GM13976 (cell line): ENCODE measurements around the gene TIPARP.

ENCODE experiments used
- DNase-seq: peaks from one replicate; pipeline ENCODE4 v3.0.0; 2012; ENCODE audit warnings: low spot score
- in situ Hi-C: fragments of 300-500 bp; cut with MboI; formaldehyde crosslinking; loops from one replicate; pipeline ENCODE4 v1.12.0; 2022; ENCODE audit warnings: low sequenced_read_pairs, mixed read lengths, inconsistent platforms; ENCODE audit not compliant: unreplicated experiment
- TF ChIP-seq, protein P1 (sequence below): IDR thresholded peaks from 2 replicates; pipeline ENCODE4 v1.5.1; 2012; ENCODE audit warnings: borderline replicate concordance, mild to moderate bottlenecking; ENCODE audit not compliant: insufficient read depth; ENCODE audit errors: extremely low read depth, missing control alignments, control extremely low read depth

The TIPARP gene

DNA sequence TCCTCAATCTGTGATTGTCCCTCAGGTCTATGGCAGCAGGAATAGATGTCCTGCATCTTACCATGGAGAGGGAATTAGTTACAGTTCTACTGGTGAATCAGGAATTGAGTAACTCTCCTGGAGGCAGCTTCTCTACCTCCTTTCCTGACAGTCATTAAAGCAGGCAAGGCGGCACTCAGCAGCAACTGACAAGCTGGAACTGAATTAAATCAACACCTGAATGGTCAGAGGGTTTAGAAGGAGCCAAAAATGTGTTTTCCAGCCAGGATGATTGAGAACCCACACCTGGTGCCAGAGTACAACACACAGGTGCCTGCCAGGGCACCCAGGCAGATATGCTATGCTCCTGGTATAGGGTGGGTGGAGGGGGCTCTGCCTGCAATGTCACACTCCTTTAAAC is 43.1 kb upstream of the TIPARP start:
- in situ Hi-C loops = no loop called here
- no peak for DNase-seq
- TF ChIP-seq, protein P1, sequence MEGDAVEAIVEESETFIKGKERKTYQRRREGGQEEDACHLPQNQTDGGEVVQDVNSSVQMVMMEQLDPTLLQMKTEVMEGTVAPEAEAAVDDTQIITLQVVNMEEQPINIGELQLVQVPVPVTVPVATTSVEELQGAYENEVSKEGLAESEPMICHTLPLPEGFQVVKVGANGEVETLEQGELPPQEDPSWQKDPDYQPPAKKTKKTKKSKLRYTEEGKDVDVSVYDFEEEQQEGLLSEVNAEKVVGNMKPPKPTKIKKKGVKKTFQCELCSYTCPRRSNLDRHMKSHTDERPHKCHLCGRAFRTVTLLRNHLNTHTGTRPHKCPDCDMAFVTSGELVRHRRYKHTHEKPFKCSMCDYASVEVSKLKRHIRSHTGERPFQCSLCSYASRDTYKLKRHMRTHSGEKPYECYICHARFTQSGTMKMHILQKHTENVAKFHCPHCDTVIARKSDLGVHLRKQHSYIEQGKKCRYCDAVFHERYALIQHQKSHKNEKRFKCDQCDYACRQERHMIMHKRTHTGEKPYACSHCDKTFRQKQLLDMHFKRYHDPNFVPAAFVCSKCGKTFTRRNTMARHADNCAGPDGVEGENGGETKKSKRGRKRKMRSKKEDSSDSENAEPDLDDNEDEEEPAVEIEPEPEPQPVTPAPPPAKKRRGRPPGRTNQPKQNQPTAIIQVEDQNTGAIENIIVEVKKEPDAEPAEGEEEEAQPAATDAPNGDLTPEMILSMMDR = no peak

DNA sequence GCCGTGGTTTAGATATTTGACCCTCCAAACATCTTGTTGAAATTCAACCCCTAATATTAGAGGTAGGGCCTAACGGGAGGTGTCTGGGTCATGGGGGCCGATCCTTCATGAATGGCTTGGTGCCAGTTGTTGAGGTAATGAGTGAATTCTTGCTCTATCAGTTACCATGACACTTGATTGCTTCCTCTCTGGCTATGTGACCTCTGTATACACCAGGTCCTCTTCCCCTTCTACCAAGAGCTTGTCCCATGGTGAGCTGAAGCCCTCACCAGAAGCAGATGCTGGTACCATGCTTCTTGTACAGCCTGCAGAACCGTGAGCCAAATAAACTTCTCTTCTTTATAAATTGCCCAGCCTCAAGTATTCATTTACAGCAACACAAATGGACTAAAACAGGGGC is 41.8 kb upstream of the TIPARP start:
- in situ Hi-C loops = no loop called here
- no peak for DNase-seq

DNA sequence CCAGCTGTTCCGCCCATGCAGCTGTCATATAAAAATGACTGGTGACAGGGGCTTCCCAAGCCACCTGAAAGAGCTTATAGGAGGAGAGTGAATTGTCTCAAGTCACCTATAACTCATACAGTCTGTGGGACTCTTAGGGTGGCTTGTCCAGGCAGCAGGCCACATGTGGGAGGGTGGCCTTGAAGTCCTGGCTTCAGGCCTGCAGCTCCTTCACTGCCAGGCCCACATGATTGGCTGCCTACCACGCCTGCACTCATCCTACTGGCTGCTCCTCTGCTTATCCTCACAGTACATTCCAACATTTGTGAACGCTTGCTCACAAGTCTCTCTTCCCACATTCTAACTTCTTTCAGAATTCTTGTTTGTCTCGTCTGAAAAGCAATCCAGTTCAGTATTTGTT is 41.1 kb upstream of the TIPARP start:
- TF ChIP-seq, protein P1 = no peak
- no peak for DNase-seq
- in situ Hi-C loops = no loop called here

More for the DNA sequence above, 41.8 kb upstream of the TIPARP start:
- TF ChIP-seq, protein P1 = no peak

DNA sequence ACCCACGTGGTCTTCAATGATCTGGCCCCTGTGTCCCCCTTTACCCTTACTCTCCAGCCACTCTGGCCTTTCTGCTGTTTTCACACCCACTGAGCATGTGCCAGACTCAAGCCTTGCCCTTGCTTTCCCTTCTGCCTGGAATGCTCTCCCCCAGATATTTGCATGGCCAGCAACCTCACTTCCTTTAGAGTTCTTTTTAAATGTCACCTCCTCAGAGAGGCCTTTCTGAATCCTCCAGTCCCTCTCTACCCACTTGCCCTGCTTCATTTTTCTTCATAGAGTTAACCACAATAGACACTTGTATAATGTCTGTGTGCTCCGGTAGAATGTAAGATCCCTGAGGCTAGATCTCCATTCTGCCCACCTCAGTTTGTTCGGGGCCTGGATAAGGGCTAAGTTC is 39.4 kb upstream of the TIPARP start:
- TF ChIP-seq, protein P1 = no peak
- in situ Hi-C loops = no loop called here
- DNase-seq = no peak

GRCh38 chr3:156635973-156636372 is 38.4 kb upstream of the TIPARP start:
- DNase-seq = no peak
- in situ Hi-C loops = no loop called here
- TF ChIP-seq, protein P1 = no peak

GRCh38 chr3:156637480-156638022 is 36.8 kb upstream of the TIPARP start:
- no peak for DNase-seq
- TF ChIP-seq, protein P1 = no peak
- in situ Hi-C loops = no loop called here
